Stimulated activated CD8-positive, alpha-beta memory T cell treated with anti-CD3 and anti-CD28 coated beads, Interleukin-2, amount 100 ng/mL, for 1 hour (primary cell): ENCODE measurements around the gene GABBR2.
A peak's percentile ranks its signal among the peaks of the same experiment; 100 is the strongest.

Experiments used
- DNase-seq, 2 donors: peaks; one replicate each; pipeline ENCODE4 v3.0.0-alpha.2; 2020; ENCODE audit warnings: low read depth in 2 of 2

GABBR2 gene

GRCh38 chr9:98323051-98323830 lies 385.5 kb downstream of the GABBR2 start:
- no peak for DNase-seq

- no peak for DNase-seq
Measured at GRCh38 chr9:98321269-98321668, 387.5 kb downstream of the GABBR2 start.

GRCh38 chr9:98318834-98319478 lies 389.8 kb downstream of the GABBR2 start:
- no peak for DNase-seq

GRCh38 chr9:98318041-98318790 lies 390.5 kb downstream of the GABBR2 start:
- no peak for DNase-seq

GRCh38 chr9:98317134-98317857 lies 391.4 kb downstream of the GABBR2 start:
- DNase-seq: no peak

GRCh38 chr9:98316445-98317133 lies 392.1 kb downstream of the GABBR2 start:
- no peak for DNase-seq

- DNase-seq: peak; percentile 39 to 50
Measured at GRCh38 chr9:98315551-98316060, 393.1 kb downstream of the GABBR2 start.

GRCh38 chr9:98315067-98315453 lies 393.7 kb downstream of the GABBR2 start:
- no peak for DNase-seq

GRCh38 chr9:98314381-98315066 lies 394.2 kb downstream of the GABBR2 start:
- DNase-seq: no peak

- no peak for DNase-seq
Measured at GRCh38 chr9:98312365-98312764, 396.4 kb downstream of the GABBR2 start.

- DNase-seq: no peak
Measured at GRCh38 chr9:98311541-98311940, 397.2 kb downstream of the GABBR2 start.

- no peak for DNase-seq
Measured at GRCh38 chr9:98310752-98311392, 397.9 kb downstream of the GABBR2 start.

- DNase-seq: no peak
Measured at GRCh38 chr9:98306384-98307145, 402.2 kb downstream of the GABBR2 start.

- DNase-seq: no peak
Measured at GRCh38 chr9:98304381-98304780, 404.4 kb downstream of the GABBR2 start.

GRCh38 chr9:98303633-98304125 lies 405.1 kb downstream of the GABBR2 start:
- DNase-seq: no peak

- DNase-seq: no peak
Measured at GRCh38 chr9:98302938-98303632, 405.6 kb downstream of the GABBR2 start.

- DNase-seq: no peak
Measured at GRCh38 chr9:98302150-98302549, 406.6 kb downstream of the GABBR2 start.

GRCh38 chr9:98300611-98301010 lies 408.1 kb downstream of the GABBR2 start:
- no peak for DNase-seq

GRCh38 chr9:98298476-98298875 lies 410.3 kb downstream of the GABBR2 start:
- no peak for DNase-seq
